HEK293T (cell line): ENCODE results near the gene IL22RA1.

Experiments
- CTCF ChIA-PET: fragments of 350-600 bp; formaldehyde crosslinking; extraction: SDS; loops from one replicate; lab custom pipeline; 2021; ENCODE audit warnings: antibody characterized with exemption, inconsistent platforms; lab: Yijun Ruan, JAX
- POLR2A ChIA-PET: fragments of 350-600 bp; formaldehyde crosslinking; extraction: SDS; loops from one replicate; lab custom pipeline; 2020; ENCODE audit warnings: antibody characterized with exemption, inconsistent platforms; lab: Yijun Ruan, JAX
- DNase-seq: peaks from one replicate; pipeline ENCODE4 v3.0.0; 2012; ENCODE audit warnings: mixed read lengths; ENCODE audit errors: extremely low spot score
- ARNT ChIP-seq: fragments of 450-650 bp; IDR thresholded peaks from 2 replicates; pipeline ENCODE4 v1.6.1; 2017; ENCODE audit warnings: mild to moderate bottlenecking
- BHLHE40 ChIP-seq: fragments of 450-650 bp; IDR thresholded peaks from 2 replicates; pipeline ENCODE4 v1.6.1; 2016; ENCODE audit warnings: mild to moderate bottlenecking, moderate library complexity, borderline replicate concordance
- CTBP1 ChIP-seq: fragments of 450-650 bp; IDR thresholded peaks from 2 replicates; pipeline ENCODE4 v1.6.1; 2016; ENCODE audit warnings: borderline replicate concordance
- ELF4 ChIP-seq: fragments of 450-650 bp; IDR thresholded peaks from 2 replicates; pipeline ENCODE4 v1.6.1; 2017; ENCODE audit warnings: antibody characterized with exemption
- FOXA1 ChIP-seq: fragments of 450-650 bp; IDR thresholded peaks from 2 replicates; pipeline ENCODE4 v1.6.1; 2016; ENCODE audit warnings: mild to moderate bottlenecking
- FOXK2 ChIP-seq: fragments of 450-650 bp; IDR thresholded peaks from 2 replicates; pipeline ENCODE4 v1.6.1; 2016; ENCODE audit warnings: mild to moderate bottlenecking
- FOXM1 ChIP-seq: fragments of 450-650 bp; IDR thresholded peaks from 2 replicates; pipeline ENCODE4 v1.6.1; 2017; ENCODE audit warnings: mild to moderate bottlenecking, borderline replicate concordance
- HDGF ChIP-seq: fragments of 450-650 bp; IDR thresholded peaks from 2 replicates; pipeline ENCODE4 v1.6.1; 2017; ENCODE audit warnings: antibody characterized with exemption, borderline replicate concordance
- L3MBTL2 ChIP-seq: fragments of 450-650 bp; conservative IDR thresholded peaks from 2 replicates; pipeline ENCODE4 v1.6.1; 2016; ENCODE audit warnings: mild to moderate bottlenecking
- LEF1 ChIP-seq: fragments of 450-650 bp; IDR thresholded peaks from 2 replicates; pipeline ENCODE4 v1.6.1; 2017; ENCODE audit warnings: mild to moderate bottlenecking, borderline replicate concordance
- NFRKB ChIP-seq: fragments of 450-650 bp; IDR thresholded peaks from 2 replicates; pipeline ENCODE4 v1.6.1; 2016; ENCODE audit warnings: mild to moderate bottlenecking, moderate library complexity
- SP1 ChIP-seq: fragments of 450-650 bp; IDR thresholded peaks from 2 replicates; pipeline ENCODE4 v1.6.1; 2017
- SUZ12 ChIP-seq: fragments of 450-650 bp; IDR thresholded peaks from 2 replicates; pipeline ENCODE4 v1.6.1; 2016; ENCODE audit warnings: mild to moderate bottlenecking
- TARDBP ChIP-seq: fragments of 450-650 bp; IDR thresholded peaks from 2 replicates; pipeline ENCODE4 v1.6.1; 2016
- ZNF384 ChIP-seq: fragments of 450-650 bp; IDR thresholded peaks from 2 replicates; pipeline ENCODE4 v1.6.1; 2016
- TF ChIP-seq, protein P1 (sequence below): fragments of 450-650 bp; IDR thresholded peaks from 2 replicates; pipeline ENCODE4 v1.6.1; 2016

The IL22RA1 gene

DNA sequence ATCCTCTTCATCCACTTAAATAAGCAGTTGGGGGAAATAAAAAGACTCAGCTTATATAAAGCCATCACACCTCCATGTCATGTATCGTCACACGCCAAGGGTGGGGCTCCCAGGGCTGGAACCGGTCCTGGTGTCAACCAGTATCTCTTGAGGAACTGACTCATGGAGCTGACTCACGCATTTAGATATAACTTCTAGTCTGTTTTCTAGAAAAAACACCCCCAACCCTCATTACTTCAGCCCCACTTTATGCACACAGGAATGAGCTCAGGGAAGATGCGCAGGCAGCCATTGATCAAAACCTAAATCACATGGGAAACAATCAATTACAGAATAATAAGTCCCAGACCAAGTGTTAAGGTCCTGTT, 6.9 kb upstream of the IL22RA1 start:
- TF ChIP-seq ELF4 = no peak
- POLR2A ChIA-PET = interaction anchor here (0.8 to 1.2 kb wide), 3 partner anchors 36 to 407 kb away, joined by 3 to 5 read pairs (median 3); partner anchors contain the start of gene ELOA
- DNase-seq = no peak
- CTCF ChIA-PET = interaction anchor here (0.6 to 4.4 kb wide), 20 partner anchors 8 to 352 kb away, joined by 3 to 21 read pairs (median 4); no protein-coding TSS in a partner anchor

DNA sequence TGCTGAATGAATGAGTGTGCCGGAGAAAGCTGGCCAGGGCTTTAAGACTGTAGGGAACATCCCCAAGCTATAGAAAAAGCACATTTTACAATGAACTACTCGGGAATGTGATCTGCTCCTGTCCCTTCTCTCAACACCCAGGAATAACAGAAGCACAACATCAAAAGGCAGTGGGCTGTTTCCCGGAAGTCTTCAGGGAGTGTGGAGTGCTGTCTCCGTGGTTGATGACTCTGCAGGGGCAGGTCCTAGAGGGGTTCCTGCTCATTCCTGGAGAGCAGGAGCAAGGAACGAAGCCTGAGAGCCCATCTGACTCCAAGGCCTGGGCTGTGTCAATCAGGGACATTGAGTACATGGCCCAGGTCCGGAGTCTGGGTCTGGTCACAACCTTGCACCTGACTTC, 4.9 kb upstream of the IL22RA1 start:
- TF ChIP-seq FOXM1 = no peak
- TF ChIP-seq ELF4 = no peak
- TF ChIP-seq CTBP1 = no peak
- no peak for TF ChIP-seq FOXA1
- no peak for TF ChIP-seq ARNT
- TF ChIP-seq L3MBTL2 = no peak
- CTCF ChIA-PET = no interaction called here
- POLR2A ChIA-PET = no interaction called here
- no peak for DNase-seq

GRCh38 chr1:24147194-24147593, 4.3 kb upstream of the IL22RA1 start:
- POLR2A ChIA-PET = no interaction called here
- DNase-seq = no peak
- CTCF ChIA-PET = no interaction called here
- TF ChIP-seq LEF1 (no peak), ARNT (no peak), TARDBP (no peak), HDGF (no peak), NFRKB (no peak), ELF4 (no peak), FOXK2 (no peak), FOXM1 (no peak), L3MBTL2 (no peak), BHLHE40 (no peak), SP1 (no peak), FOXA1 (no peak), ZNF384 (no peak), SUZ12 (no peak), CTBP1 (no peak)
- TF ChIP-seq, protein P1, sequence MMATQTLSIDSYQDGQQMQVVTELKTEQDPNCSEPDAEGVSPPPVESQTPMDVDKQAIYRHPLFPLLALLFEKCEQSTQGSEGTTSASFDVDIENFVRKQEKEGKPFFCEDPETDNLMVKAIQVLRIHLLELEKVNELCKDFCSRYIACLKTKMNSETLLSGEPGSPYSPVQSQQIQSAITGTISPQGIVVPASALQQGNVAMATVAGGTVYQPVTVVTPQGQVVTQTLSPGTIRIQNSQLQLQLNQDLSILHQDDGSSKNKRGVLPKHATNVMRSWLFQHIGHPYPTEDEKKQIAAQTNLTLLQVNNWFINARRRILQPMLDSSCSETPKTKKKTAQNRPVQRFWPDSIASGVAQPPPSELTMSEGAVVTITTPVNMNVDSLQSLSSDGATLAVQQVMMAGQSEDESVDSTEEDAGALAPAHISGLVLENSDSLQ = no peak

- POLR2A ChIA-PET = no interaction called here
- CTCF ChIA-PET = interaction anchor here (1.7 kb wide), 1 partner anchor 9 kb away, joined by 4 read pairs; no protein-coding TSS in a partner anchor
- TF ChIP-seq SUZ12 (no peak), ARNT (no peak), HDGF (no peak), FOXA1 (no peak), CTBP1 (no peak), TARDBP (no peak), ELF4 (no peak), BHLHE40 (no peak), SP1 (no peak), NFRKB (no peak), ZNF384 (no peak), FOXK2 (no peak), L3MBTL2 (no peak), FOXM1 (no peak), LEF1 (no peak)
- TF ChIP-seq, protein P1 = no peak
- DNase-seq = no peak
Observed at GRCh38 chr1:24141311-24141997, 1.5 kb downstream of the IL22RA1 start.

DNA sequence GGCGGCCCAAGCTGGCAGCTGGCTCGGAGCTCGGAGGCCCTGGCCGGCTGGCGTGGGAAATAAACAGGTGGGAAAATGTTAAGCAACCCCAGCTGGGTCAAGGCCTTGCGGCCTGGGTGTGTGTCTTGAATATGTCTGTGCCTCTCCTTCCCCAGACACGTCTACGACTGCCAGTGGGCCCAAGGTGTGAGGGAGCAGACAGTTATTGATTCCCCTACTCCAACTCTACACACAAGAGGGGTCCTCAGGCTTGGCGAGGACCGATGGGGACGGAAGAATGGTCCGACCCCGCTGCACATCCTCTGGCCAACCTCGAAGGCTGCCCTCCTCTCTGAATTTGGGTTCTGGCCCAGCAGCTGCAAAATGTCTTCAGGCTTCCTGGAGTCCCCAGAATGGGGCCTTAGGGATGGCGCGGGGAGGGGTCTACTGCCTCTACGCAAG, 2.2 kb downstream of the IL22RA1 start:
- DNase-seq = no peak
- ChIA-PET POLR2A (no interaction called here), CTCF (interaction anchor here (1.7 kb wide), 1 partner anchor 10 kb away, joined by 4 read pairs; no protein-coding TSS in a partner anchor)
- TF ChIP-seq LEF1 (no peak), FOXK2 (no peak), SP1 (no peak), TARDBP (no peak), ZNF384 (no peak)

- ChIA-PET CTCF (no interaction called here), POLR2A (no interaction called here)
- TF ChIP-seq, protein P1 = no peak
- TF ChIP-seq FOXK2 (no peak), CTBP1 (no peak), FOXA1 (no peak), ZNF384 (no peak), SUZ12 (no peak), HDGF (no peak), ELF4 (no peak), SP1 (no peak), FOXM1 (no peak), NFRKB (no peak), ARNT (no peak), BHLHE40 (no peak), LEF1 (no peak), TARDBP (no peak), L3MBTL2 (no peak)
- DNase-seq = no peak
Observed at GRCh38 chr1:24139841-24140425, 3.0 kb downstream of the IL22RA1 start.
